Psoas muscle (tissue), 8 donors: ENCODE measurements around the gene WDR49. TPM values are rescaled to one million over a fixed set of nuclear protein-coding genes. Genes with fewer than 3 reads are reported as not detected.

Source experiments
- ATAC-seq, 4 donors: fragments of 200-7000 bp; cut with Tn5 transposase; one replicate each; pipeline ENCODE4 v1.9.1; 2020; ENCODE audit warnings: moderate library complexity in 3 of 4, mild to moderate bottlenecking in 2 of 4
- DNase-seq, 2 donors: peaks; one replicate each; pipeline ENCODE4 v3.0.0-alpha.2; 2020
- H3K27ac ChIP-seq: fragments of 200-600 bp; one replicate; pipeline ENCODE4 v1.8.0; 2022
- H3K27me3 ChIP-seq, 3 donors: fragments of 200-600 bp in 1 of 3; one replicate each; pipeline versions ENCODE4 v1.6.1 to v1.8.0; 2013 to 2022; ENCODE audit warnings: low read length in 2 of 3, mild to moderate bottlenecking in 2 of 3, moderate library complexity in 1 of 3; ENCODE audit not compliant: insufficient read depth in 3 of 3
- H3K36me3 ChIP-seq, 2 donors: fragments of 200-600 bp in 1 of 2; one replicate each; pipeline versions ENCODE4 v1.6.1 to v1.8.0; 2013 to 2022; ENCODE audit warnings: low read depth in 1 of 2, mild to moderate bottlenecking in 1 of 2, moderate library complexity in 1 of 2; ENCODE audit not compliant: insufficient read depth in 1 of 2
- H3K4me1 ChIP-seq: fragments of 200-600 bp; one replicate; pipeline ENCODE4 v1.8.0; 2022
- H3K4me3 ChIP-seq: fragments of 200-600 bp; one replicate; pipeline ENCODE4 v1.8.0; 2022; ENCODE audit warnings: mild to moderate bottlenecking
- H3K9me3 ChIP-seq: fragments of 200-600 bp; one replicate; pipeline ENCODE4 v1.8.0; 2022
- CTCF ChIP-seq: fragments of 200-600 bp; IDR thresholded peaks from one replicate; pipeline ENCODE4 v1.8.0; 2022; ENCODE audit warnings: antibody characterized with exemption
- WGBS, 3 donors: extraction: QIAGEN DNeasy Blood & Tissue Kit; methylation state at CpG; one replicate each; pipeline versions ENCODE4 v1.1.6 to v1.1.7; 2013; 5-methylcytosine and 5-hydroxymethylcytosine counted together
- intact Hi-C, 2 donors: fragments of 100-400 bp; cut with DNase I; formaldehyde crosslinking; loops; one replicate each; pipeline versions ENCODE4 v1.11.0 to v1.14.2; 2022
- polyA plus RNA-seq, 3 donors: library from polyadenylated mRNA; stranded (reverse); fragments of 200-250 nt; gene quantifications; one replicate each; pipeline ENCODE4 v1.2.3, GENCODE V29; 2013
- total RNA-seq, 4 donors: library from RNA; stranded (reverse); fragmentation: NEBNext Ultra II Directional in 2 of 4; extraction: Animal tissue kit (Norgen Biotek cat#: 25700) in 2 of 4; gene quantifications; one replicate each; pipeline versions ENCODE4 v1.2.1 to v1.2.4, GENCODE V29; 2021 to 2023
- donor health status: healthy with polysubstance abuse.
- donor health status: DM: no; HTN: no; CAD: no; lungs with moderate emphysema.
- donor health status: Bipolar disorder and iron deficiency.
- donor health status: healthy.
- donor health status: DM: yes; HTN: yes; CAD: no.
- donor health status: DM: no; HTN: no; CAD: no.
- donor health status: DM: no; HTN: no; CAD: no.
- donor health status: DM: yes; HTN: yes; CAD: no.

The WDR49 gene
- total and polyA plus RNA-seq, 7 donors, result 0.03 to 4.4 (median 0.61) TPM; not detected in 3

DNA sequence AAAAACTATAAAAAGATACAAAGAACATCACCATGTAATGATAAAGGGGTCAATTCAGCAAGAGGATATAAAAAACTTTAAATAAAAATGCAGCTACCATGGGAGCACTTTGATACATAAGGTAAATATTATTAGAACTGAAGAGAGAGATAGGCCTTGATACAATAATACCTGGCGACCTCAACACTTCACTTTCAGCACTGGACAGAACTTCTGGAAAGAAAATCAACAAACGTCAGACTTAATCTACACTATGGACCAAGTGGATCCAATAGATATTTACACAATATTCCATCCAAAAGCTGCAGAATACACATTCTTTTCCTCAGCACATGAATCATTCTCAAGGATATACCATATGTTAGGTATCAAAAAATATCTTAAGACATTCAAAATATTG is 42.0 kb downstream of the WDR49 start:
- no peaks in the 10 kb centered on the region for H3K4me1 ChIP-seq
- no peaks in the 10 kb centered on the region for H3K27me3 ChIP-seq
- intact Hi-C loops, result no loop called here
- H3K36me3 ChIP-seq, result no peaks in the 10 kb centered on the region
- no peak for TF ChIP-seq CTCF
- H3K4me3 ChIP-seq, result no peak overlapping the region
- DNase-seq (no peak), ATAC-seq (no peak)
- H3K9me3 ChIP-seq, result no peaks in the 10 kb centered on the region
- no peak overlapping the region for H3K27ac ChIP-seq
- 58 to 66% (median 63%) methylated on average over 2 of the region's 2 CpGs for whole genome bisulfite sequencing, 3 donors

- WGBS, 3 donors, result 74 to 84% (median 79%) methylated on average over 5 of the region's 5 CpGs
- intact Hi-C loops, result no loop called here
These were observed 44.6 kb downstream of the WDR49 start for GRCh38 chr3:167609156-167609555.

DNA sequence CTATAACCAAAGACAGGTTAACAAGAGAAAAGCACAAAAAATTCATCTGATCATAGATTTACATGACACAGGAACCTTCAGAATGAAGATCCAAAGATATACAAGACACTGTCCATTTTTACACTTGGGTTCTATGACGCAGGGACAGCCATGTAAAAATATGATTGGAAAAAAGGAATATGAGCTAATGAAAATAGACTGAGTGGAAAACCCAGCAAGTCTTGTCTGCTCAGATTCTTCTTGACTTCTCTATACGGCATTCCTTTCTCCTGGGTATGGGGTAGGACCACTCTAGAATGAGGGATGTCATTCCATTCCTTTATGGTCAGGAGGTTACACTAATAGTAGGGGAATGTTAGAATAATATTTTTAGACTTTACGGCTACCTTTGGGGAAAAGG is 46.9 kb downstream of the WDR49 start:
- no peaks in the 10 kb centered on the region for H3K36me3 ChIP-seq
- DNase-seq (no peak), ATAC-seq (no peak)
- H3K4me3 ChIP-seq, result no peak overlapping the region
- H3K9me3 ChIP-seq, result no peaks in the 10 kb centered on the region
- no peak overlapping the region for H3K27ac ChIP-seq
- 89 to 94% (median 90%) methylated on average over 3 of the region's 3 CpGs for WGBS, 3 donors
- TF ChIP-seq CTCF, result no peak
- H3K4me1 ChIP-seq, result no peaks in the 10 kb centered on the region
- H3K27me3 ChIP-seq, result no peaks in the 10 kb centered on the region
- intact Hi-C loops, result no loop called here

More at GRCh38 chr3:167609156-167609555, 44.6 kb downstream of the WDR49 start:
- no peak for ATAC-seq
- Histone ChIP-seq H3K4me1 (no peaks in the 10 kb centered on the region), H3K4me3 (no peak overlapping the region), H3K36me3 (no peaks in the 10 kb centered on the region), H3K27me3 (no peaks in the 10 kb centered on the region), H3K27ac (no peak overlapping the region), H3K9me3 (no peaks in the 10 kb centered on the region)
- no peak for DNase-seq
- TF ChIP-seq CTCF, result no peak

- no peaks in the 10 kb centered on the region for H3K36me3 ChIP-seq
- TF ChIP-seq CTCF, result no peak
- no peaks in the 10 kb centered on the region for H3K27me3 ChIP-seq
- no peaks in the 10 kb centered on the region for H3K4me1 ChIP-seq
- ATAC-seq (no peak), DNase-seq (no peak)
- H3K4me3 ChIP-seq, result no peak overlapping the region
- intact Hi-C loops, result no loop called here
- 62 to 66% (median 63%) methylated on average over 2 of the region's 2 CpGs for WGBS, 3 donors
- H3K9me3 ChIP-seq, result no peaks in the 10 kb centered on the region
- H3K27ac ChIP-seq, result no peak overlapping the region
These were observed 47.9 kb downstream of the WDR49 start for GRCh38 chr3:167605871-167606270.

GRCh38 chr3:167602041-167602440 is 51.7 kb downstream of the WDR49 start:
- Histone ChIP-seq H3K36me3 (no peaks in the 10 kb centered on the region), H3K4me1 (no peaks in the 10 kb centered on the region), H3K9me3 (no peaks in the 10 kb centered on the region), H3K27me3 (no peaks in the 10 kb centered on the region), H3K4me3 (no peak overlapping the region), H3K27ac (no peak overlapping the region)
- no peak for DNase-seq
- 53 to 72% (median 67%) methylated on average over 2 of the region's 2 CpGs for WGBS, 3 donors
- ATAC-seq, result no peak
- intact Hi-C loops, result no loop called here
- TF ChIP-seq CTCF, result no peak
